ENCODE results near the gene TMEM263. TPM values are rescaled to one million over a fixed set of nuclear protein-coding genes. Genes with fewer than 3 reads are reported as not detected.
"Not testable (repeated sequence)": the region's sequence is repeated elsewhere in the genome, so short reads cannot be mapped to it uniquely, and the experiment has no call there.

Gene TMEM263
- polyA plus RNA-seq, 1 of the 3 experiments (the other 2 are of a cell fraction) = 16.9 TPM

- H2AFZ ChIP-seq (ENCODE audit: low read depth); H3K4me3 ChIP-seq (ENCODE audit: low read depth in 2 of 2, low read length in 1 of 2); H3K9me3 ChIP-seq; H3K27ac ChIP-seq (ENCODE audit: low read depth in 2 of 2, low read length in 1 of 2); H3K4me2 ChIP-seq; H3K9ac ChIP-seq; H3K27me3 ChIP-seq (ENCODE audit: insufficient read depth); DNase-seq; H4K20me1 ChIP-seq (ENCODE audit: insufficient read depth); POLR2A ChIA-PET; H3K4me1 ChIP-seq (ENCODE audit: control insufficient read depth in 1 of 2, insufficient read depth in 2 of 2, low read depth in 1 of 2, low read length in 1 of 2); H3K79me2 ChIP-seq (ENCODE audit: insufficient read depth); H3F3A ChIP-seq (replicated peaks; ENCODE audit: insufficient read depth); H3K36me3 ChIP-seq (replicated peaks in 1 of 2; ENCODE audit: control insufficient read depth in 1 of 2, insufficient read depth in 2 of 2, low read length in 1 of 2); H3K9me2 ChIP-seq: not testable (repeated sequence)
- CTCF ChIA-PET = interaction anchor here (1.2 to 4.4 kb wide), 4 partner anchors 17 to 565 kb away, joined by 3 to 88 read pairs (median 6); partner anchors contain the start of gene POLR3B
- 38% methylated on average over 2 of the region's 2 CpGs for WGBS (ENCODE audit: low lambda C conversion rate)
These were observed 33.7 kb upstream of the TMEM263 start for GRCh38 chr12:106921976-106922375.

GRCh38 chr12:106923594-106923993, 32.1 kb upstream of the TMEM263 start:
- H3K79me2 ChIP-seq (ENCODE audit: insufficient read depth); H3K9me3 ChIP-seq; H3K9me2 ChIP-seq; H3K4me1 ChIP-seq (ENCODE audit: control insufficient read depth in 1 of 2, insufficient read depth in 2 of 2, low read depth in 1 of 2, low read length in 1 of 2); H3K27me3 ChIP-seq (ENCODE audit: insufficient read depth); POLR2A ChIA-PET; H2AFZ ChIP-seq (ENCODE audit: low read depth); CTCF ChIA-PET; H4K20me1 ChIP-seq (ENCODE audit: insufficient read depth); H3K36me3 ChIP-seq (replicated peaks in 1 of 2; ENCODE audit: control insufficient read depth in 1 of 2, insufficient read depth in 2 of 2, low read length in 1 of 2); H3K4me2 ChIP-seq; DNase-seq; H3K9ac ChIP-seq; H3K27ac ChIP-seq (ENCODE audit: low read depth in 2 of 2, low read length in 1 of 2); H3F3A ChIP-seq (replicated peaks; ENCODE audit: insufficient read depth); H3K4me3 ChIP-seq (ENCODE audit: low read depth in 2 of 2, low read length in 1 of 2): not testable (repeated sequence)
- 43% methylated on average over 2 of the region's 2 CpGs for WGBS (ENCODE audit: low lambda C conversion rate)

GRCh38 chr12:106924268-106924861, 31.3 kb upstream of the TMEM263 start:
- Histone ChIP-seq H3K79me2 (ENCODE audit: insufficient read depth) (no peaks in the 10 kb centered on the region), H2AFZ (ENCODE audit: low read depth) (no peak overlapping the region), H4K20me1 (ENCODE audit: insufficient read depth) (no peaks in the 10 kb centered on the region), H3K27ac (ENCODE audit: low read depth in 2 of 2, low read length in 1 of 2) (no peak overlapping the region), H3K9me3 (no peaks in the 10 kb centered on the region), H3K4me3 (ENCODE audit: low read depth in 2 of 2, low read length in 1 of 2) (no peak overlapping the region), H3K4me2 (no peak overlapping the region), H3K9me2 (no peaks in the 10 kb centered on the region), H3K27me3 (ENCODE audit: insufficient read depth) (no peaks in the 10 kb centered on the region), H3K36me3 (replicated peaks in 1 of 2; ENCODE audit: control insufficient read depth in 1 of 2, insufficient read depth in 2 of 2, low read length in 1 of 2) (no peaks in the 10 kb centered on the region), H3F3A (replicated peaks; ENCODE audit: insufficient read depth) (no peaks in the 10 kb centered on the region), H3K9ac (no peak overlapping the region), H3K4me1 (ENCODE audit: control insufficient read depth in 1 of 2, insufficient read depth in 2 of 2, low read depth in 1 of 2, low read length in 1 of 2) (no peaks in the 10 kb centered on the region)
- POLR2A ChIA-PET = no interaction called here
- TF ChIP-seq POLR2AphosphoS5 (IDR thresholded peaks at IDR 0.05; ENCODE audit: low read depth, low read length) = no peak
- no peak for TF ChIP-seq GATA2 (CRISPR knock-in tag; IDR thresholded peaks at IDR 0.05)
- TF ChIP-seq FOSL2 (IDR thresholded peaks at IDR 0.05; ENCODE audit: borderline replicate concordance, low read depth) = no peak
- no peak for TF ChIP-seq MEF2A (IDR thresholded peaks at IDR 0.05; ENCODE audit: borderline replicate concordance, low read depth)
- no peak for TF ChIP-seq NFIC (IDR thresholded peaks at IDR 0.05; ENCODE audit: borderline replicate concordance)
- TF ChIP-seq EZH2phosphoT487 (IDR thresholded peaks at IDR 0.05; ENCODE audit: borderline replicate concordance, low read depth) = no peak
- TF ChIP-seq, protein P1, sequence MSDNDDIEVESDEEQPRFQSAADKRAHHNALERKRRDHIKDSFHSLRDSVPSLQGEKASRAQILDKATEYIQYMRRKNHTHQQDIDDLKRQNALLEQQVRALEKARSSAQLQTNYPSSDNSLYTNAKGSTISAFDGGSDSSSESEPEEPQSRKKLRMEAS (IDR thresholded peaks at IDR 0.05; ENCODE audit: low read depth) = no peak
- no peak for TF ChIP-seq ELF1 (IDR thresholded peaks at IDR 0.05)
- TF ChIP-seq, protein P2, sequence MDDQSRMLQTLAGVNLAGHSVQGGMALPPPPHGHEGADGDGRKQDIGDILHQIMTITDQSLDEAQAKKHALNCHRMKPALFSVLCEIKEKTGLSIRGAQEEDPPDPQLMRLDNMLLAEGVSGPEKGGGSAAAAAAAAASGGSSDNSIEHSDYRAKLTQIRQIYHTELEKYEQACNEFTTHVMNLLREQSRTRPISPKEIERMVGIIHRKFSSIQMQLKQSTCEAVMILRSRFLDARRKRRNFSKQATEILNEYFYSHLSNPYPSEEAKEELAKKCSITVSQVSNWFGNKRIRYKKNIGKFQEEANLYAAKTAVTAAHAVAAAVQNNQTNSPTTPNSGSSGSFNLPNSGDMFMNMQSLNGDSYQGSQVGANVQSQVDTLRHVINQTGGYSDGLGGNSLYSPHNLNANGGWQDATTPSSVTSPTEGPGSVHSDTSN (IDR thresholded peaks at IDR 0.05) = no peak
- TF ChIP-seq, protein P3, sequence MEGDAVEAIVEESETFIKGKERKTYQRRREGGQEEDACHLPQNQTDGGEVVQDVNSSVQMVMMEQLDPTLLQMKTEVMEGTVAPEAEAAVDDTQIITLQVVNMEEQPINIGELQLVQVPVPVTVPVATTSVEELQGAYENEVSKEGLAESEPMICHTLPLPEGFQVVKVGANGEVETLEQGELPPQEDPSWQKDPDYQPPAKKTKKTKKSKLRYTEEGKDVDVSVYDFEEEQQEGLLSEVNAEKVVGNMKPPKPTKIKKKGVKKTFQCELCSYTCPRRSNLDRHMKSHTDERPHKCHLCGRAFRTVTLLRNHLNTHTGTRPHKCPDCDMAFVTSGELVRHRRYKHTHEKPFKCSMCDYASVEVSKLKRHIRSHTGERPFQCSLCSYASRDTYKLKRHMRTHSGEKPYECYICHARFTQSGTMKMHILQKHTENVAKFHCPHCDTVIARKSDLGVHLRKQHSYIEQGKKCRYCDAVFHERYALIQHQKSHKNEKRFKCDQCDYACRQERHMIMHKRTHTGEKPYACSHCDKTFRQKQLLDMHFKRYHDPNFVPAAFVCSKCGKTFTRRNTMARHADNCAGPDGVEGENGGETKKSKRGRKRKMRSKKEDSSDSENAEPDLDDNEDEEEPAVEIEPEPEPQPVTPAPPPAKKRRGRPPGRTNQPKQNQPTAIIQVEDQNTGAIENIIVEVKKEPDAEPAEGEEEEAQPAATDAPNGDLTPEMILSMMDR (IDR thresholded peaks at IDR 0.05) = no peak
- no peak for TF ChIP-seq SMC3 (IDR thresholded peaks at IDR 0.05; ENCODE audit: low read depth, low read length)
- no peak for TF ChIP-seq IRF3 (IDR thresholded peaks at IDR 0.05; ENCODE audit: low read depth, low read length)
- TF ChIP-seq RXRA (IDR thresholded peaks at IDR 0.05; ENCODE audit: borderline replicate concordance, low read depth) = no peak
- 54% methylated on average over 3 of the region's 3 CpGs for WGBS (ENCODE audit: low lambda C conversion rate)
- no peak for DNase-seq
- CTCF ChIA-PET = interaction anchor here (0.7 kb wide), 1 partner anchor 184 kb away, joined by 3 read pairs; no protein-coding TSS in a partner anchor
